ENCODE results near the gene SORBS2.

SORBS2 gene

DNA sequence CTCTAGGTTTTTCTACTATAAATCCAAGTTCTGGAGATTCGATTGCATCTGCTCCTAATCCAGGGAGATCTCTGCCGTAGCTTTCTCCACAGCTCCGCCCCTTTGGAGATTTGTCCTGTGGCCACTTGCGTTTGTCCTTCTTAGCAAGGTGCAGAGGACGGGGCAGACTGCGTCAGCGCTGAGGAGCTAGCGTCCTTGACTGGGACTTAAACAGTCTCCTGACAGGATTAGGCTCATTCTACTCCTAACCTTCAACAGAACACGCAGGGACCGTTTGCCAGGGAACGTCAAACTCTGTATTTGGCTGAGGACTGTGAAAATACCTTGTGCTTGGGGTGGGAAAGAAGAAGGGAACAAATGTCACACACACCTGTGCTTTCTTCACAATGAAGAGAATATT is 38.6 kb downstream of the SORBS2 start:
- DNase-seq (ENCODE audit: low spot score), result no peak

DNA sequence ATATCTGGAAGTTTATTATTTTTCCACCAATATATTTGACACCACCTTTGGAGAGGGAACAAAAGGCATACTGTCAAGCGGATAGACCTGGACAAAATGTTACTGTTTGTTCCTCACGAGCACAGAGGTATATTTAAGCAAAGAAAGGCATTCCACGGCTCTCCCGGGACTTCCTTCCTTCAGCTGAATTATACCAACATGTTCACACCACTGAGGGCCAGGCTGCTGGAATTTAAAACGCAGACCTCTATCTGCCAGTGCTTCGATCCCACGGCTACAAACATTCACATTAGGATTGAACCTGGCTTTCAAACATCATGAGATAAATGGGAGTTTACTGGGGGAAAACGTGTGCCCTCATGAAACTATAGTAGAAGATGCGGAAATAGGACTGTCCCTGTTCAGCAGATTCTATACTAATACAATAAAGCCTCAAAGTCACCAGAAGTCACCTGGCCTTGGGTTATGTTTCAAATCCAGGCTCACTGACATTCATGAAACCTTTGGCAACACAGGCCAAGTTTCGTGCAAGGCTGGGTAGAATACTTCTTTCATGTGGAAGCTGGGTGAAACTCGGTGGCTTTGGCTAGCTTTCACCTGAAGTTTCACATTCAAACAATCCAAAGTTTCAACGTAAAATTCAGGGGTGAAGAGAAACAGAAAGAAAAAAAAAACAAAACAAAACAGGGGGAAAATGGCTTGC is 39.5 kb downstream of the SORBS2 start:
- no peak for DNase-seq (ENCODE audit: low spot score)

DNA sequence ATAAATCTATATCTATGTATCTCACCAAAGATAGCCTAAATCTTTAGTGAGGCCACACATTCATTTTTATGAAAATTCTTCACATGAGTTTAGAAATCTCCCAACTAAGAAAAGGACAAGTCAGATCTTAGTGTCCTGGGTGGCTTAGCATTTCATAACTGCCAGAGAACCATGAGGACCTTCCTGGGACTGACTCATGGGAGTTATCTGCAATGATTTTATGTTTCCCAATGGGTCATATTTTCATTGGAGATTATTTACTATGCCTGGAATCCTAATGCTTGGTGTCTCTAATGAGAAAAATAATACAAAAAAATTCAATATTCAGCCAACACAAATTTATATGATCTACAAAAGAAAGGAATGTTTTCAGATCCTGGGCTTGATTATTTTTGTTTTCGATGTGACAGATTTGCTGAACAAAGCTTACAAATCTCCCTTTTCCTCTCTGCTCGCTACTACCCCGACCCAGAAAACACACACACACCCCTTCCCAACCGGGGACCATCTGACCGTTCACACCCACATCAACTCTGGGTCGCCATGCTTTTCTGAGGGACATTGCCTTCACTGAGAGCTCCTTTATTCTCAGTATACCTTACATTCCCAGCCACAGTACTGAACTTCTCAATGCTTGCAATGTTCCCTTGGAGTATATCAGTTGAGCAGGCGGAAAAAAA is 40.1 kb downstream of the SORBS2 start:
- no peak for DNase-seq (ENCODE audit: low spot score)

DNA sequence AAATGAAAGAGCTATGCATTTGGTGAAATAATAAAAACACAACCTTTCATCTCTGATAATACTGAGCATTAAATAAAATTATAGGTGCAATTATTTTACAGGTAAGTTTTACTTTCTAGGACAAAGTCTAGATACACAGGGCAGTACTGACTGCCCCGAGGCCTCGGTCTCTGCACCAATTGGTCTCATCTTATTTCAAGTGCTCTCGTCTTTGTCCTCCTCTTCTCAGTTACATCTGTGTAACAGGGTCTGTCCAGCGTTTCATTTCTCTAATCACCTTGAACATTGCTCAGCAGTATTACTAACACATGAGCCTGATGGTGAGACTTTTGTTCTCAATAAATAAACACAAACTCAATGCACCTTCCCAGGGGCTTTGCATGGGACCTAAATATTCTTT is 44.5 kb downstream of the SORBS2 start:
- no peak for DNase-seq (ENCODE audit: low spot score)

DNA sequence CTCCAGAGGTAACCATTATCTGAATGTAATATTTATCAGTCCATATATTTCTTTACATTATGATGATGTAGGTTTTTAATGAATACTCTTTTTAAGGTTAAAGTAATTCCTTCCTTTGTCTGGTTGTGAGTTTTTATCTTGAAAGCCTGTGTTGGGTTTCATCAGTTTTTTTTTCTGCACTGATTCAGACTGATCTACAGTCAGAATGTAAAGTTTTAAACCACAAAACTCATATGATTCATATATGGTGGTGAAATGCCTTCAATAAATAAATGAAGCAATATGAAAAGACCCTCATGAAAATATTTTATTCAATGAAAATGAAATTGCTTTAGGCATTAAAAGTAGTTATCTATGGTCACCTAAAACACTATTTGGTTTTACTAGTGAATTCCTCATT is 47.1 kb downstream of the SORBS2 start:
- DNase-seq (ENCODE audit: low spot score), result no peak

DNA sequence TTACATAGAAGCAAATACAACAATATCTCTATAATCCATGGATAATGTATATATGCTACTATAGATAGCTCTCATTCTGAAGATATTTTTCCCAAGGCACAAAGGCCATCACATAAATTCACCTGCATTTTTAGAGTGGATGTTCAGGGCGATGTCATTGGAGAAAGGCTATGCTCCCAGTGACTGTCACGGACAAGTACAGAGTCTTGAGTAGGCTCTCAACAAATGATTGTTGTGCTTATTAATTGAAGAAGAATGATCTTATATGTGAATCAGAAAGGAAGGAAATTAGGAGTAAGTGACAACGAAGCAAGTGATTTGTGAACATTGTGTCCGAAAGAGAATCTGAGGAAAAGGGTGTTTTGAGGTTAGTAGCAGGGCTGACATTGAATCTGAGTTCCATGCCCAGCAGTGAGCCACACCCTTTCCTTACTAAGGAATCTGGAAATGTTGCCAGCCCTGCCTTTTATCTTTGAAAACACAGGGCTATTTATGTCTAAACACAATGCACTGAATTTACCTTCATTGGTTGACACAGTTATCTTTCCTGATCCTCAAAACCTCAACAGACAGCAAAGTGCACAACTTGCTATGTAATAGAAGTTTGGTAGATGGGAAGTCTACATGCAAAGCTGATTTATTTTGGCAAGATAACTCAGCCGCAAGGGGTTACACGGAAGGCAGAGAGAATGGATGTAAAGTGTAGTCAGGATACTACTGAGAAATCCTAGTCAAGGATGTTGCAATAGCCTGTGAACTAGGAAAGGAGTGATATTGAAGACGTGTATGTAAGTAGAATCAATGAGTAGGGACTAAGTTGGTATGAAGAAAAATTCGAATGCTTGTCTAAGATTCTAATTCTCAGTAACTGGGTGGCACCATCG is 50.4 kb downstream of the SORBS2 start:
- DNase-seq (ENCODE audit: low spot score), result no peak

DNA sequence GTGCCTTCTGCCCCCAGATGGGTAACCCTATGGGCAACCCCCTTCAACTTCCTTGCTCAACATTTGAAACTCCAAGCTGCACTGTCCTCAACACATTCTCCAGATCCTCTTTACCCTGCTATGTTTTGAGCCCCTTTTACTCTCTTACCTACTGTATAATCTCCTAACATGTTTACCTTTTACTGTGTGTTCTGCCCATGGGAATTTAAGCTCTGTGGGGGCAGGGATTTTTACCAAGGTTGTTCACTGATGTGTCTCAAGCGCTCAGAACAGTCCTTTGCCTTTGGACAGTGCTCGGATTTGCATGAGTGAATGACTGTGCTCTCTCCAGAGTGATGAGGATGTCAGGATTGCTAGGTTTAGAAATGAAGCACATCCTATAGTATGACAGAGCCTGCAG is 53.2 kb downstream of the SORBS2 start:
- no peak for DNase-seq (ENCODE audit: low spot score)

DNA sequence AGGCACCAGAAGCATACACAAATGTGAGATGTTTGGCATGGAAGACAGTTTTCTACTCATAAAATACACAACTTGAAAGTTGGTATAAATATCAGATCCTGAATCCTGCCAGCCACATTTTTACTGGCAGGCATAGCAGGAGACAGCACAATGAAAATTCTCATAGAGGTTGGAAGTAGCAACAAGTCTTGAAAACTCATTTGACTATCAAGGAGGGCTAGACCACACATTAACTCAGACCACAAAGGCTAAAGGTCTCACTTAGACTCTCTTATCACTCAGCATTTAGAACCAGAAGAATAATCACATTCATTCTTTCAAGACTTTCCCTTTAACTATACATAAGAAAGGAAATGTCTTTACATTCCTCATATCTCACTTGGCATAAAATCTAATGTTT is 56.5 kb downstream of the SORBS2 start:
- DNase-seq (ENCODE audit: low spot score), result no peak

DNA sequence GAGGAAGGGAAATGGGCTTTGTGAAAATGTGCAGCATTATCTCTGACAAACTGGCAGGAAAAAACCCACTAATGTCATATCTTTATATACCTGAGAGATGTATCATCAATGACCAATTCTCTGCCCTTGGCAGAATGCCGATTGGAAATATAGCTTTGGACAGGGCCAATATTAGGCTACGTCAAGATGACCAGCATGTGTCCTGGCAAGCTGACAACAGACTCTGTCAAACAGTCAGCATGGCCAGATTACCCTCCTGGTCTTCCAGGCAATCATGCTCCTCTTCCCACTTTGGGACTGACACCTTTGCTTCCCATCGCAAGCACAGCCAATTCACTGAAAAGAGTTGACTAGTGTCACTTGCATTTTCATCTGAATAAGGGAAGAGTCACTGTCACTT is 57.0 kb downstream of the SORBS2 start:
- DNase-seq (ENCODE audit: low spot score), result no peak

DNA sequence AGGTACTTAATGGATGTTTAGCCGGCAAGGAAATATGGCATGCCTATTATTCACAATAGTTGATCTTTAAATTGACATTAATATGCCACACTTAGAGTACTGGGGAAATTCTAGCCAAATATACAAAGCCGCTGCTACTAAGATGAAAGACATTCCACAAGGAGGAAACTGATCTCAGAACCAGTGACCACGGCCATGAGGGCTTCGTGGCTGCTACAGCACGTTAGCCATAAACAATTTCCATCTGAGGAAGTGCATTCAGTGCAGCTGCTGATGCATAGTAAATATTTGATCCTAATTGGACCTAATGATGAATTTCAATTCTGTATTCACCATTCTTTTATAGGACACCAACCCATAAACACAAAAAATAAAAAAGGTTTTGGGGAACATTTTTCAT is 59.1 kb downstream of the SORBS2 start:
- no peak for DNase-seq (ENCODE audit: low spot score)

DNA sequence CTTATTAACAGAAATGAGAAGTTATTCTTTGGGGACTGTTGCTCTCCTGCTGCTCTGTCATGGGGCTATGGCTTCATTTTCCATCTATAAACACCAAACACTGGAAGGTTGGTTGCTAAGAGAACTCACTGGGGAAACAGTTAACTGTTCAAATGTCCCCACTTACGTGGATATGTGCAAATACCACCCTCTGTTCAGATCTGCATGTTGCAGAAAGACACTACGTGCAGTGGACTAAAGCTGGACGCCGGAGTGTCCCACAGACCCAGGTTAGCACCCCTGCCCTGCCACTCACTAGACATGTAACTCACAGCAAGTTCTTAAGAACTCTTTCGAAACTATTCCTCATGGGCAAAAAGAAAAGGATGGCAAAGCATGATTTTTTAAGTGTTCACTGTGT is 62.1 kb downstream of the SORBS2 start:
- DNase-seq (ENCODE audit: low spot score), result no peak

DNA sequence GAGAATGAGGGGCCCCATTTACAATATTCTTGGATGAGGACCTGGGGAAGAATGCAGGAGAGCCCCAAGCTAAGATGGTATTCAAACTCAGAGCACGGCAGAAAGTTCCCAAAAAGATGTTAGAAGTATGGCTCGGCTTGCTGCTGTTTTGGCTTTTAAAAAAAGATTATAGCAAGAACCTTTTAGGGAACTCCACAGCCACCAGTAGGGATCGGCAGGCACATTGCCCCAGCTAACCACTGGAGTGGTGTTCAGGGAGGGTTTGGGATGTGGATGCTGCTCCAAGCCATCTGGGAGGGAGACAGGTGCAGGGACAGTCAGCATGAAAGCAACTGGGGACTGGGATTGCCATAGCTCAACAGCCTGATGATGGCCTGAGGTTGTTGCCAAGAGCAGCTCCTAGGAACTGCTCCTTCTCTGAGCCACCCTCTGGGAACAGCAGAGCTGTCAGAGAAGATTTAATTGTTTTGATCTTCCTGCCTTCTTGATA is 63.0 kb downstream of the SORBS2 start:
- DNase-seq (ENCODE audit: low spot score), result no peak

DNA sequence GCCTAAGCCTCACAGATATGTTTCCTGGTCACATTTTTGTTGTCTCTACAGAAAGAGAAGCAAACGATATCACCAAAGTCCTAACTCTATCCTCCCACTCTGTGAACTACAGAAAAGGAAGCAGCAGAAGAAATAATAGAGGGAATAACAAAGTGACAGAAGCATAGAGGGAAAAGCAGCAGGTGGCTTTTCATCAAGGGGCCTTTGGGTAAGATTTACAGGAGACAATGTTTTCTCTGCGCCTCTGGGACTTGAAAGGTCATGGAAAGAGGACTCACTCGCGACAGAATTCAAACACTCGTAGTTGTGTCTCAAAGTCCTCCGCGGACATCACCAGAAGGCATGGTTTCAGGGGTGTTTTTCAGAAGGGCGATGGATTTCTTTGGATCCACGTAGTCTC is 66.1 kb downstream of the SORBS2 start:
- no peak for DNase-seq (ENCODE audit: low spot score)

DNA sequence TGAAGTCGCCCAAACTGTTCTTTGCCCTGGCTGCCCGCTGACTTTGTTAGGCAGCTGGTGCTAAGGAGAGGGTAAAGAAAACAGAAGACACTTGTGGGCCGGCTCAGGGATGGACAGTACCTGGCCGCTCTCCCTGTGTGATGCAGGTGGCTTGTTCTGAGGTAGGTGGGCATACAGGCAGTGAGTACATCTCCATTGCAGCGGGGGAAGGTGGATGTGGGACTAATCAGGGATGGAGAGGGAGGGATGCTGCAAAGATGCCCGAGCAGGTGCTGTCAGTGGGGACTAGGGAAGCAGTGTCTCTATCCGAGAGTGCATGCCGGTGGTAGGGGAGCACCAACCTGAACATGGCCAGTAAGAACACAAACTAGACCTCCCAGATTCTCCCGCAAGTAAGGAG is 67.0 kb downstream of the SORBS2 start:
- DNase-seq (ENCODE audit: low spot score), result no peak

DNA sequence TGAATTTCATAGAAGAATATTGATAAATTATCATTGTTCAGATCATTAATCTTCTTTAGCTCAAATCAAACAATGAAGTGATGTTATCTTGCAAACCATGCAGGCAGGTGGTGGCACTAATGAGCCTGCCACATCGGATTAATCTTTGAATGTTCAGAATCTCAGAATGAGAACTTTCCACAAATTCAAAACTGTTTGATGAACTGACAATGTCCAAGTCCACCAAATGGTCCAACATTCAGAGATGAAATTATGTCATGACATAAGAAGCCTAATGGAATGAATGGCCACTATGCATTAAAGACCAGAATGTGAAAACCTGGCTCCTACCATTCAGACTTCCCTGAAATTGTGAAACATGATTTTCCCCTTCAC is 67.5 kb downstream of the SORBS2 start:
- DNase-seq (ENCODE audit: low spot score), result no peak

DNA sequence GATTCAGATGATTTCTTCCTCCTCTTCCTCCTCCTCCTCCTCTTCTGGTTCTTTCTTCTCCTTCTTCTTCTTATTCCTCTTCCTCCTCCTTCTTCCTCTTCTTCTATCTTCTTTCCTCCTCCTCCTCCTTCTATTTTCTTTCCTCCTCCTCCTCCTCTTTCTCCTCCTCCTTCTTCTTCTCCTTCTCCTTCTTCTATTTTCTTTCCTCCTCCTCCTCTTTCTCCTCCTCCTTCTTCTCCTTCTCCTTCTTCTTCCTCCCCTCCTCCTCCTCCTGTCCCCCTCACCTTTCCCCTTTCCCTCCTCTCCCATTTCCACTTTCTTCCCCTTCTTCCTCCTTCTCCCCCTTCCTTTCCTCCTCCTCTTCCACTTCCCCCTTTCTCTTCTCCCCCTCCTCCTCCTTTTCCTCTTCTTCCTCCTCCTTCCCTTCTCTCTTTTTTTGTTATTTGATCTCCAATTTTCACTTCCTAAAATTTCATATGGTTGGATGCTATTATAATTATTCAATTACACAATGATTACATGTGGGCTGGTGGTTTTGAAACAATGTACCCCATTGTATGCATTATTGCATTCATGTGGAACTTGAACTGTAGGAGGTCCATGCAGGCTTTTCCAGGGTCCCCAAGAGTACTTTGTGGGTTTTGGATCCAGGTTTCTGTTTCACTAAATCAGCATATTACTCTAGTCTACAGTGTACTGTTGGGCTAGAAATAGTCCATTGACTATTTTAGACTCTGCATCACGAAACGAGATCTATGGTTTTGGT is 68.1 kb downstream of the SORBS2 start:
- DNase-seq (ENCODE audit: low spot score), result no peak

DNA sequence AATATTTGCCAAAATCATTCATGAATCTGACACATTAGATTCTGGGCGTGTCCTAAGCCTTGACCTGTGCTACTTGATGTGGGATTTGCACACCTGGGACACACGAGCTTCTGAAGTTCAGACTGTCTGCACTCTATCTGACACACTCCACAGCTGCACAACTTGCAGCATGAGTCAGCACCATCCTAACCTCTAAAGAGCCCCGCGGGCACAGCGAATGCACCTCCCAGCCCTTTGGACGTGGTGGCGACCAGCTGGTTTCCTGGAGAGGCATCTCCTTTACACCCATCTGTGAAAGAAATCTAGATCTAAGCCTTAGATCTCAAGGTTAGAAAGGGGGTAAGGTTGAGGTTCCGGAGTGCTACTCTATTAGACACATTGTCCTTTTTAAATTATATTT is 69.2 kb downstream of the SORBS2 start:
- no peak for DNase-seq (ENCODE audit: low spot score)

DNA sequence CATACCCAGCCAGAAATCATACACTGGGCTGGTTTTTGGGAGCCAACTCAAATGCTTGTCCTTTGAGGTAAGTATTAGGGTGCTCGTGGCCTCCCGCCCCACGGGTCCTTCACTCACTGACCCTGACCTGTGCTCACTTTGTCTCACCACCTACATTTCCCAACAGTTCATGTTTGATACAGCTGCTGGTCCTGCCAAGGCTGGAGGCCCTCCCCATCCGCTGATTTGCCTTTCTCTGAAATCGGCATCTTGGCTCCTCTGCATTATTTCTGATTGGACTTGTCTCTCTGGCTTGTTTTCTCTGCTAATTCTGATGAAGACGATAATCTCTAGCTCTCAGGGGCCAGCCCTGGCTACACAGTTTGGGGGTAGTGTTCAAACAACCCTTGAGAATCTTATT is 70.2 kb downstream of the SORBS2 start:
- DNase-seq (ENCODE audit: low spot score), result no peak

DNA sequence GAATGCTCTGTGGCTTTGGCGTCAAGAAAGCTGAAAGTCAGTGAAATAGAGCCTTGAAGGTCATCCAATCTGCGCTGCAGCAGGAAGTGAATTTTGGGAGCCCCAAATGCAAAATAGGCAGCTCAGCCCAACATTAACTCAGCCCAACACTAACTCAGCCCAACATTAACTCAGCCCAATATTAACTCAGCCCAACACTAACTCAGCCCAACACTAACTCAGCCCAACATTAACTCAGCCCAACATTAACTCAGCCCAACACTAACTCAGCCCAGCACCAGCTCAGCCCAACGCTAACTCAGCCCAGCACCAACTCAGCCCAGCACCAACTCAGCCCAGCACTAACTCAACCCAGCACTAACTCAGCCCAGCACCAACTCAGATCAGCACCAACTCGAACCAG is 71.5 kb downstream of the SORBS2 start:
- DNase-seq (ENCODE audit: low spot score), result no peak

DNA sequence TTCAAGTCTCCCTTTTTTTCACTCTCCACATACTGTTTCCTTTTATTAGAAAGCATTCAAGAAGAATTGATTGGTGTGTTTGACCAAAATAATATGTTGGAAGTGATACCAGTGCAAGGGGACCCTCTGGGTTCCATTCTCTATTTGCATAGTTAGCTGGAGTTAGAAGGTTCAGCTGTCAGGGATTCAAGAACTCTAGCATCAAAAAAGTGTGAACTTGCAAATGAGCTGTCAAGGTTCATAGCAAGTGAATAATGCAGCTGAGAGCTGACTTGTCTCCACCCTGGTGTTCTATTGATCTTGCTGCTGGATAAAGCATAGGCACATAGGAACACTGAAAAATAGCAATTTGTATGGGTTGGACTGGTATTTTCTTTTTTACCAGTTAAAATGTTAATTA is 73.2 kb downstream of the SORBS2 start:
- DNase-seq (ENCODE audit: low spot score), result no peak

DNA sequence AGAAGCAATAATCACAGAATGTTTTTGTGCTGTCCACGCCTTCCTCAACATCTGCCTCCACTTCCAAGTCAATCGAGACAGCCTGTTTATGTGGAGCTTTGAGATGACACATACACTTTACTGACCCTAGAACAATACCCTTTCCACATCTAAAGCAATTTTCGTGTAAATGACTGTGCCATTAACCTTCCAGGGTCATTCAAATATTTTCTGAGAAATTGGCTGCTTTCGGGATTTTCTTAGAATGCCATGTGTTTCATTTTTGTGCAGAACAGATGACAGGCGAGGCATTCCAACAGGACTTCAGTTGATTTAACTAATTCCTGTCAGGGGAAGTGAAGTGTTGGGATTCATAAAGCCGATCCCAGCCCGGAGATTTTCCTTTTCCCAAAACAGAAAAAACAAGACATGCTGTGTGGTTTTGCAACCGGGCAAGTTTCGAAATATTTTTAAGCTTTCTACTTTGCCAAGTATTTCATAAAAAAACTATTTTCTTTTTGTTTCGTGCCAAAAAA is 73.9 kb downstream of the SORBS2 start:
- DNase-seq (ENCODE audit: low spot score), result no peak

DNA sequence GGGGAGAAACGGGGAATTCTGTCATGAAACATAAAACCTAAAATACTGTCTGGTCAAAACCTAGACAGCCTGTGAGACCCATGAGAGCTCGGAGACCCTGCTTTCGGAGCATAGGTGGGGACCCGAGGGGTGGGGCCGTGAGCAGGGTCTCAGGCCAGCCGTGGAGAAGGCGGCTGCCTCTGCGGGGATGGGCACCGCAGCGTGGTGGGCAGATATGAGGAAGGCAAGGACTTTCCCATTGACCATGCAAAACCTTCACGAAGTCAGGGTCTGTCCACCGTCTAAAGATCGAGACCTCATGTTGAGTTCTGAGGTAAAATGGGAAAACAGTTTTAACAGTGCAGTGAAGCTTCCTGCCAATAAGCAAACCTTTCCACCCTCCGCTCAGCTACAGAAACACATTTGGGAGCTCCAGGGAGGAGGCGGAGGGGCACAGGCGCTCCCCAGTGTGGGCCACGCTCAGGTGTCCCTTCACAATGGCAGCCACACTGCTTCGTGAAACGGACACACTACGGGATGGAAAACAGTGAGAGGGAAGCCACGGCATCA is 74.4 kb downstream of the SORBS2 start:
- no peak for DNase-seq (ENCODE audit: low spot score)
